Measurements from ENCODE around the gene WWOX.

Gene WWOX

DNA sequence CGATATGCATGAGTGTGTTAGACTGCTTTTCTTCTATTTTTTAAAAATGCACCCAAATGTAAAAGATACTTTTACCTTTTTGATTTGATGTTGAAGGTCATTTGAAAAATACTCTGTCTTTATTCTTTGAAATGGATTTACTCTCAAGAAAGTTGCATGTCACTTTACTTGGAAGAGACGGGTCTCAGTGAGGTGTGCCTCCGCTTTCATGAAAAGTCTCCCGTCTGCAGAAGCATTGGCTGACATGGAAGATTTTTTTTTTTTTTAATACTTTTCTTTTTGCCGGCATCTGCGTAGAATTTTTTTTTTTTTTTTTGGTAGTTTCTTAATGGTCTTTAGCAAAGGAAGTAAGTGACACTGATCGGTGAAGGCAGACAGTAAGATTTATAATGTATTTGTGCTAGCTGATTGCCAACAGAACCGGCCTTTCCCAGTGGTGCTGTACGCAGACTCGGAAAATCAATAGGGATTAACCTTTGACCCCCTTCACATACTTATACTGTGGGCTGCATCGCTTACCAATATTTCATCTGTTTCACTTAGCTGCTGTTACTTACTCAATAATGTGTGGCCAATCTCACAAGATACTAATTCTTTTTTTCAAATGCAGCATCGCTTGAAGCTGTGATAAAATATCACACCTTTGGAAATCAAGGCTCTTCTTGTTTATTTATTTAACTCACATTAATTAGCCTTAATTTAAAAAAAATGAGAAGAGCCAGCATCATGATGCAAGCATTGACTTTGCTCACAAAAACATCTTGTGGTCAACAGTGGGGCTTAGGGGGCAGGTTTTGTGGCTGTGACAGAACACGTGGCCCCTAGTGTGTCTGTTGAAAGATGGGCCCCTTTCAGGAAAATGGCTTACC is 383.9 kb downstream of the WWOX start:
- DNase-seq, result no peak

- no peak for DNase-seq
These were observed 385.1 kb downstream of the WWOX start for GRCh38 chr16:78484509-78485058.

GRCh38 chr16:78485188-78485916 is 385.9 kb downstream of the WWOX start:
- no peak for DNase-seq

GRCh38 chr16:78485917-78486257 is 386.4 kb downstream of the WWOX start:
- no peak for DNase-seq

- no peak for DNase-seq
These were observed 388.0 kb downstream of the WWOX start for GRCh38 chr16:78487471-78487870.

DNA sequence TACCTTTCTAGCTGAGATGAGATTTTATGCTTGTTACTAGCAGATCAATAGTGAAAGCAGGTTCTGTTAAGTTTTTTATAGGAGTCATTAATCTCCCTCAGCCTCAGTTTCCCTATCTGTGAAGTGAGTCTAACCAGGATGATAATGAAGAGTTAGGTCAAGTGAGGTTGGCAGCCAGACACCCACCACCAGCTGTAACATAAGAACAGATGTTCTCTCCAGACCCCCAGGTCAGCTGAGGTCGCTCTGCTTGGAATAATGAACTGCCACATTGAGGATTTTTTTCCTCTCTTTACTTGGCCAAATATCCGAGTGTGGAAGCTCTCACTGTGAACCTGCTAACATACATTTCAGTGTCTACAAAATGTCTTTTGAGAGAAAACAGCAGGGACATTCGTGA is 389.6 kb downstream of the WWOX start:
- no peak for DNase-seq

DNA sequence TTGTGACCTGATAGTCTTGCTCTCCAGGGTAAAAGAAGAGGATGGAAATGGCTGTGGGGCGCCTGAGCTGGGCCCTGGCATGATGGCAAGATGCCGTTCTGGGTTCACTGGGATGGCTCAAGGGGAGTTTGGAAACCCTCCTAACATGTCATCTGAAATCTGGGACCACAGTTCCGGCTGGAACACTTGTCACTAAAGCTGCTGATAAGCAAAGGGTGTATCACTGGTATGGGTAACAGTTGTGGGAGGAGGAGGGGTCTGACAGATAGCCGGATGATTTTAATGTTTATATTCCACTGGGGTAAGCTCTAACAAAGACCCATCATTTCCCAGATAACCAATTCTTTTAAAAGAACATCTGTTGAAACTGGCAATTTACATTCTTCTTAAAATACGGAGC is 390.2 kb downstream of the WWOX start:
- DNase-seq, result no peak

DNA sequence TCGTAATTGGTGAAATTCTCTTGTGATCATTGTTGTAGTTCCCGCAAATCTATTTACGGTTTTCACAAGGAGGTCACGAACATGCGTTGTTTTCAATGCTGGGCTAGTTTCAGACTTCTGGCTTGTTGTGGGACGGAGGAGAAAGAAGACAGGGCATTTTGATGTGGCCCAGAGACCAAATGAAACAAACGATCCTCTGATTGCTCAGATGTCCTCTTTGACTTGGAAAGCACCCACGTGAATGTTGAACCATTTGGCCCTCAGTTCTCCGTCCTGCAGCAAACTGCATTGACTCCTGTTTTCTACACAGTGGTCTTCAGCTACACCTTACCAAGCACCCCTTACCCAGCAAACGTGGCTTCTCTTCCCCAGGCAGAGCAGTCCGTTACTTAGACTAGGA is 391.0 kb downstream of the WWOX start:
- DNase-seq, result no peak

GRCh38 chr16:78490847-78491246 is 391.4 kb downstream of the WWOX start:
- no peak for DNase-seq

DNA sequence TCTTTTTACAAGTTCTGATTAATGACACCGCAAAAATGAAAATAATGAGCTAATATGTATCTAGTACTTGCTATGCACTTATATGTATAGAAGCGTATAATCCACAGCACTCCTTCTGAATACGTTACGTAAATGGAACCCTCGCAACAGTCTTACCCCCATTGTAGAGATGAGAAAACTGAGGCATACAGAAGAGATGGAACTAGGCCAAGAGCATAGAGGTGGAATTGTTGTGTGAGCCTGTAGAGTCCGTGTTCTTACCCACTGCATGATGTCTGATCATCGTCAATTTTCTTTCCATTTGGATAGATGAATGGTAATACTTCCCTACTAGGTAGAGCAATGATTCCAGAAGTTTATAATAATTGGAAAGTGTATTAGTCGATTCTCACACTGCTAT is 394.1 kb downstream of the WWOX start:
- DNase-seq, result no peak

DNA sequence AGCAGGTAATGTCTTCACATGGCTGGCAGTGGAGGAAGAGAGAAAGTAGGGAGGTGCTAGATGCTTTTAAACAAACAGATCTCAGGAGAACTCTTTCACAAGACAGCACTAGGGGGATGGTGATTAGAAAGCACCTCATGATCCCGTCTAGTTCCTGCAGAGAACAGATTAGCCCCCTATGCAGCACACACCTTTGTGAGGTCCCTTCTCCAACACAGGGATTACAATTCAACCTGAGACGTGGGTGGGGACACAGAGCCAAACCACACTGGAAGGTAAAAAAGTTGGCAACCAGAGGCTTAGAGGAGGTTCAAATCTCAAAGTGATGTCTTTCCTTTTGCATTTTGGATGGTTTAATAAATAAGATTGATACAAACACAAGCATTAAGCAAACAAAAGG is 394.7 kb downstream of the WWOX start:
- no peak for DNase-seq

DNA sequence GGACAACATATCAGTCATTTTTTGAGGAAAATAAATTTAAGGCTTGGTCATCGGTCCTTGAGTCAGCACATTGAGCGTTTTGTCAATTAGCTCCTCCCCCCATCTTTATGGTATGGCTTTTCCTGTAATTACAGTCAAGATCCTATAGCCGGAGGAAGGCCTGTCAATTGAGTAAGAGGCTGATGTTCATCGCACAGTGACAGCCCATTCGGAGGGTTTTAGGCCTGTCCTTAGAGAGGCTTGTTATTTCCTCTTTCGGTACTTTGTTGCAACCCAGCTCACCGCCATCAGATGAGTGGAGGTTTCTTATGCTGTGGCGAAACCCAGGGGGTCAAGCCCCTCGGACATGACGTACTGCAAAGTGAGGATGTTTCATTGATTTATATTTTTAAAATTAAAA is 395.2 kb downstream of the WWOX start:
- DNase-seq, result no peak

DNA sequence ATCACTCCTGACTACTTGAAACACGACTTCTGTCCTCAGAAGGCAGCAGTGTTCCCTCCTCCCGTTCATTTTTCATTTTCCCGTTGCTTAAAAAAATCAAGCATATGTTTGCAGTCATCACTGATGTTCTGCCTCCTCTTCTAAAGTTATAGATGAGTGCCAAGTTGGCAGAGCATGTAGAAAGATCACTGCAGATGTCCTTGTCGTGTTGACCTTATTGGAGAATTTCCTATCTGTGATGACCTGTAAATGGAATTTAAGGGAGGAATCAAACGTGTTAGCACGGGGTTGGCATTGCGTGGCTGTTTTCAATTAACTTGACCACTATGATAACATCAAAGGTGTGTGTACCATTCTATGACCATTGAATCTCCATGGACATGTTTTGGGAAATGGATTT is 396.7 kb downstream of the WWOX start:
- DNase-seq, result no peak

DNA sequence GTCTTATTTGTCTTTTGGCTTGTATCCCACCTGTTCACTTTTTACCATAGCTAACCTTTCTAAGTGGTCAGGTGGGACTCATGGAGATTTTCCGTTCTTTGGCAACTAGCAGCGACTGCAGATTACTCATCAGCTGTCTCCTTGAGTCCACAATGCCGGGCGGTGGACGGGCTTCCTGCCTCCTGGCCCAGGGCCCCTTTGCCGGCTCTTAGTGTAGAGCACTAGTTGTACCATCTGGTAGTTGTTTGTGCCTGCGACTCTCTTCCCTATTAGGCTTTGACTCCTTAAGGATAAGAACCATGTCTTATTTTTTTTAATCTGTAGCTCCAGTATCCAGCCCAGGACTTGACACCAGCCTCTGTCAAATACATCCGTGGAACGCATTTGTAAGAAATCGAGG is 399.9 kb downstream of the WWOX start:
- DNase-seq, result no peak

- DNase-seq, result no peak
These were observed 401.3 kb downstream of the WWOX start for GRCh38 chr16:78500659-78501270.

GRCh38 chr16:78501744-78502143 is 402.3 kb downstream of the WWOX start:
- DNase-seq, result no peak

DNA sequence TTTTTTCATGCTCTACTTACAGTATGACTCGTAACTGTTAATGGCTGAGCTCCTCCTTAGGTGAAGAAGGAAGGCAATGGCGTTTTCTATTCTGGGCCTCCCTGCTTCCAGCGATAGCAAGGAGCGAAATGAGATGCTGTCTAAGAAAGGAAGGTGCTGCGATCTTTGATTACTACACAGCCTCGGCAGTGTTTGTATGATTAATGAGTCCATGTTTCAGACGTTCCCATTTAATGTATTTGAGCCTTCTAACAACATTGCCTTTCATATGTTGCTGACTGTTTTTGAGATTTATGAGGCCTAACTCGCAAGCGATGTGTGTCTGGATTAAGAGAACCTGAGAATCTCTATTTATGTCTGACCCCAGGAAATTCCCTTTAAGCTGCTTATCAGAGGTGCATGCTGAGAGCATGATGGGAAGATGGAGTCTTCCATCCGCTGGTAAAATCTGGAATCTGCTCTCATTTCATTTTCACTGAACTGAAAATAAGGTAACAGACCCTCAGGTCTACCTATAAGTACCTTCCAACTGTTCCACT is 403.4 kb downstream of the WWOX start:
- no peak for DNase-seq

GRCh38 chr16:78503602-78504001 is 404.1 kb downstream of the WWOX start:
- peak in 1 of 2 experiments; percentile 45 for DNase-seq

- DNase-seq, result no peak
These were observed 405.0 kb downstream of the WWOX start for GRCh38 chr16:78504401-78504851.

- DNase-seq, result no peak
These were observed 405.6 kb downstream of the WWOX start for GRCh38 chr16:78505036-78505435.

GRCh38 chr16:78505544-78506366 is 406.3 kb downstream of the WWOX start:
- no peak for DNase-seq
